Measurements from ENCODE around the gene KASH5.

KASH5 gene

GRCh38 chr19:49387936-49388372 is at the start of gene KASH5:
Gene KASH5 (plus strand): TSS chr19:49388249. CDS start chr19:49390884, 2,635 bp downstream.
- peak; percentile 46 for DNase-seq (ENCODE audit: low spot score)

- no peak for DNase-seq (ENCODE audit: low spot score)
These were observed 49.3 kb upstream of the KASH5 start for GRCh38 chr19:49338691-49339300.

- DNase-seq (ENCODE audit: low spot score): peak; percentile 41
These were observed 48.6 kb upstream of the KASH5 start for GRCh38 chr19:49339301-49340068.

- DNase-seq (ENCODE audit: low spot score): no peak
These were observed 47.8 kb upstream of the KASH5 start for GRCh38 chr19:49340069-49340864.

GRCh38 chr19:49340865-49341718 is 47.0 kb upstream of the KASH5 start:
- no peak for DNase-seq (ENCODE audit: low spot score)

GRCh38 chr19:49342291-49342721 is 45.7 kb upstream of the KASH5 start:
- no peak for DNase-seq (ENCODE audit: low spot score)

GRCh38 chr19:49343123-49343522 is 44.9 kb upstream of the KASH5 start:
- DNase-seq (ENCODE audit: low spot score): no peak

GRCh38 chr19:49344505-49345423 is 43.3 kb upstream of the KASH5 start:
- no peak for DNase-seq (ENCODE audit: low spot score)

- DNase-seq (ENCODE audit: low spot score): no peak
These were observed 40.9 kb upstream of the KASH5 start for GRCh38 chr19:49347191-49347590.

- DNase-seq (ENCODE audit: low spot score): no peak
These were observed 40.2 kb upstream of the KASH5 start for GRCh38 chr19:49347835-49348234.

- DNase-seq (ENCODE audit: low spot score): no peak
These were observed 39.5 kb upstream of the KASH5 start for GRCh38 chr19:49348305-49349189.

- no peak for DNase-seq (ENCODE audit: low spot score)
These were observed 38.5 kb upstream of the KASH5 start for GRCh38 chr19:49349567-49349966.

GRCh38 chr19:49355909-49356353 is 32.1 kb upstream of the KASH5 start:
- no peak for DNase-seq (ENCODE audit: low spot score)

- DNase-seq (ENCODE audit: low spot score): no peak
These were observed 31.7 kb upstream of the KASH5 start for GRCh38 chr19:49356382-49356781.

GRCh38 chr19:49357186-49357585 is 30.9 kb upstream of the KASH5 start:
- no peak for DNase-seq (ENCODE audit: low spot score)

- DNase-seq (ENCODE audit: low spot score): no peak
These were observed 27.9 kb upstream of the KASH5 start for GRCh38 chr19:49359851-49360820.

- DNase-seq (ENCODE audit: low spot score): no peak
These were observed 26.5 kb upstream of the KASH5 start for GRCh38 chr19:49361438-49362047.

Measured in globus pallidus (tissue), 1 donor.